22Rv1 (cell line): ENCODE measurements around the gene C1orf210.

Source experiments
- CTCF ChIP-seq: fragments of 450-650 bp; IDR thresholded peaks from 2 replicates; pipeline ENCODE4 v1.5.1; 2017; ENCODE audit warnings: mild to moderate bottlenecking
- ZFX ChIP-seq: fragments of 450-650 bp; IDR thresholded peaks from 2 replicates; pipeline ENCODE4 v1.6.1; 2017; ENCODE audit warnings: antibody characterized with exemption, borderline replicate concordance

DNA sequence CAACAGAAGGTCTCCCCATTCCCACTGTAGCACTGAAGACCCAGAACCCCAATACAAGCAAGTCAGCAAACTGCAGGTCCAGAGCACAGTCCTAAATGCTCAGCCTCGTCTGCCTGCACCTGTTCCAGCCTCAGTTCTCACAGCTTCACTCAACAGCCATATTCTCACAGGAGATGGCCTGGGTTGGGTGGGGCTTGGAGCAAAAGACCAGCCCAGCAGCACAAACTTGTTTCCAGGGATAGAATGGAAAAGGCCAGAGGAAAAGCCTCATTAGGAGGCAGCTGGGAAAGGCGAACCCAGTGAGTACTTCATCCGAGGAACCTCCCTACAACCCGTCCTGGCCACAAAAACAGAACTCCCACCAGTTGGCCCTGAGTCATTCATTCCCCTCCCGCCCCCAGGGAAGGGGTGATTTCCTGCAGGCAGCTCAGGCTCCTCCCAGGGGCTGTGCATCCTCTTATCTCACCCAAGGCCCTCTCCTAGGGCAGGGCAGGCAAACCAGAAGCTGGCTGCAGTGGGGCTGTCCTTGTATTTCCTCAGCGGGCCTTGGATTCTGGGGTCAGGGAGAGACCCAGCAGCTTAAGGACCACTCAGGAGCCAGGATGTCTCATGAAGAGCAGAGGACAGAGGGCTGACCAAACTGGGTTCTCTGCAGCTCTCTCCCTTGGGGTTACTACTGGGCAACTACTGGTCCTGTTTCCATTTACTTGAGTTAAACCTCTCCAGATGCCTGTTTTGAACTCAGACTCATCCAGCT lies 44.8 kb upstream of the C1orf210 start:
- TF ChIP-seq CTCF (no peak), ZFX (no peak)
